HCT116 (cell line): ENCODE measurements around the gene CDX1. TPM values are rescaled to one million over a fixed set of nuclear protein-coding genes. Genes with fewer than 3 reads are reported as not detected.

Source experiments
- ATAC-seq: fragments of 200-7000 bp; cut with Tn5 transposase; 2 replicates; pipeline ENCODE4 v1.9.1; 2020; ENCODE audit warnings: mild to moderate bottlenecking, moderate library complexity
- BruUV-seq: library from RNA; stranded (reverse); fragments of 400-500 nt; replicated peaks from 2 replicates; lab custom pipeline; 2021; lab: Mats Ljungman, UMichigan
- CTCF ChIA-PET: fragments of 300-600 bp; sonication (Branson Sonifier 250); formaldehyde crosslinking; loops from one replicate; lab custom pipeline; 2021; ENCODE audit warnings: antibody characterized with exemption; lab: Charles Lee
- POLR2A ChIA-PET: fragments of 300-600, 350-600 bp; sonication (Branson Sonifier 250); formaldehyde crosslinking; loops from one replicate; lab custom pipeline; 2021; ENCODE audit warnings: antibody characterized with exemption; lab: Charles Lee
- RAD21 ChIA-PET, 2 experiments: fragments of 300-600 bp; sonication (Branson Sonifier 250); formaldehyde crosslinking; loops; one replicate each; lab custom pipeline; 2023; ENCODE audit warnings: low total read pairs in 2 of 2; ENCODE audit not compliant: uncharacterized antibody in 2 of 2, unreplicated experiment in 2 of 2, low non-redundant PET in 1 of 2; lab: Charles Lee
- DNase-seq: peaks from one replicate; pipeline ENCODE4 v3.0.0-alpha.2; 2010; ENCODE audit warnings: low read depth, low spot score
- H2AFZ ChIP-seq: fragments of 200-600 bp; shearing (Covaris generic), sonication (generic); 2 replicates; pipeline ENCODE4 v1.6.1; 2017; ENCODE audit warnings: low read depth, mixed run types, mixed read lengths, antibody characterized with exemption, low read length; ENCODE audit not compliant: poor library complexity, severe bottlenecking
- H3K27ac ChIP-seq: 2 replicates; pipeline ENCODE4 v1.5.1; 2012; ENCODE audit warnings: low read depth, low read length
- H3K27me3 ChIP-seq: fragments of 200-600 bp; sonication (generic); 2 replicates; pipeline ENCODE4 v1.6.1; 2016; ENCODE audit warnings: mixed run types, low read length, mixed read lengths; ENCODE audit not compliant: insufficient read depth
- H3K36me3 ChIP-seq, 2 experiments: fragments of 200-500 bp in 1 of 2; fragments of 200-600 bp in 1 of 2; sonication (Bioruptor generic) in 1 of 2; sonication (generic) in 1 of 2; 2 replicates each; pipeline versions ENCODE4 v1.5.1 to v1.6.1; 2014 to 2016; ENCODE audit warnings: low read length in 2 of 2, inconsistent platforms in 1 of 2, mixed read lengths in 1 of 2, mixed run types in 1 of 2; ENCODE audit not compliant: insufficient read depth in 2 of 2, control insufficient read depth in 1 of 2
- H3K4me1 ChIP-seq, 2 experiments: fragments of 200-600 bp in 1 of 2; sonication (generic) in 1 of 2; 2 replicates each; pipeline versions ENCODE4 v1.5.1 to v1.6.1; 2012 to 2017; ENCODE audit warnings: low read length in 2 of 2, inconsistent platforms in 1 of 2, mild to moderate bottlenecking in 1 of 2, mixed read lengths in 1 of 2, mixed run types in 1 of 2, moderate library complexity in 1 of 2; ENCODE audit not compliant: insufficient read depth in 2 of 2, control insufficient read depth in 1 of 2
- H3K4me2 ChIP-seq: fragments of 200-600 bp; sonication (generic); 2 replicates; pipeline ENCODE4 v1.6.1; 2017; ENCODE audit warnings: mixed run types, low read length, mixed read lengths
- H3K4me3 ChIP-seq, 2 experiments: fragments of 200-600 bp in 1 of 2; sonication (generic) in 1 of 2; replicated peaks in 1 of 2; 2 replicates each; pipeline ENCODE4 v1.5.1; 2011 to 2016; ENCODE audit warnings: low read length in 2 of 2, control low read depth in 1 of 2, low read depth in 1 of 2, mild to moderate bottlenecking in 1 of 2, mixed read lengths in 1 of 2, mixed run types in 1 of 2
- H3K79me2 ChIP-seq: fragments of 200-600 bp; sonication (generic); 2 replicates; pipeline ENCODE4 v1.6.1; 2017; ENCODE audit warnings: mild to moderate bottlenecking, mixed run types, low read length, moderate library complexity, mixed read lengths; ENCODE audit not compliant: insufficient read depth
- H3K9ac ChIP-seq: fragments of 200-600 bp; sonication (generic); 2 replicates; pipeline ENCODE4 v1.6.1; 2016; ENCODE audit warnings: low read length, mixed read lengths
- H3K9me2 ChIP-seq: fragments of 200-600 bp; sonication (generic), shearing (Covaris generic); 2 replicates; pipeline ENCODE4 v1.6.1; 2017; ENCODE audit warnings: mixed run types, mild to moderate bottlenecking, moderate library complexity; ENCODE audit not compliant: insufficient read depth
- H3K9me3 ChIP-seq, 2 experiments: fragments of 200-500 bp in 1 of 2; fragments of 200-600 bp in 1 of 2; sonication (Bioruptor generic) in 1 of 2; sonication (generic) in 1 of 2; 2 replicates each; pipeline ENCODE4 v1.6.1; 2014 to 2017; ENCODE audit warnings: low read length in 2 of 2, mixed read lengths in 2 of 2, inconsistent platforms in 1 of 2, low read depth in 1 of 2, mild to moderate bottlenecking in 1 of 2, mixed run types in 1 of 2, moderate library complexity in 1 of 2; ENCODE audit not compliant: control insufficient read depth in 1 of 2, insufficient read depth in 1 of 2
- H4K20me1 ChIP-seq: fragments of 200-600 bp; sonication (generic), shearing (Covaris generic); 2 replicates; pipeline ENCODE4 v1.6.1; 2017; ENCODE audit warnings: mixed run types, mild to moderate bottlenecking, moderate library complexity; ENCODE audit not compliant: insufficient read depth
- ATF3 ChIP-seq: IDR thresholded peaks from 2 replicates; pipeline ENCODE4 v1.6.1; 2012
- CBX3 ChIP-seq: IDR thresholded peaks from 2 replicates; pipeline ENCODE4 v1.6.1; 2012; ENCODE audit warnings: low read depth
- CEBPB ChIP-seq: IDR thresholded peaks from 2 replicates; pipeline ENCODE4 v1.6.1; 2012; ENCODE audit warnings: low read depth
- EZH2 ChIP-seq: fragments of 200-600 bp; sonication (generic); IDR thresholded peaks from 2 replicates; pipeline ENCODE4 v1.6.1; 2017; ENCODE audit warnings: antibody characterized with exemption, mixed run types
- EZH2phosphoT487 ChIP-seq: fragments of 200-600 bp; IDR thresholded peaks from 2 replicates; pipeline ENCODE4 v1.6.1; 2018; ENCODE audit warnings: antibody characterized with exemption, borderline replicate concordance
- FOSL1 ChIP-seq: IDR thresholded peaks from 2 replicates; pipeline ENCODE4 v1.6.1; 2012; ENCODE audit warnings: low read depth
- POLR2A ChIP-seq: IDR thresholded peaks from 2 replicates; pipeline ENCODE4 v1.7.0; 2011; ENCODE audit warnings: borderline replicate concordance; ENCODE audit not compliant: insufficient read depth, insufficient read length; ENCODE audit errors: extremely low read depth
- RAD21 ChIP-seq: IDR thresholded peaks from 2 replicates; pipeline ENCODE4 v1.6.1; 2012; ENCODE audit warnings: low read depth, mild to moderate bottlenecking
- SIN3A ChIP-seq: IDR thresholded peaks from 2 replicates; pipeline ENCODE4 v1.6.1; 2012; ENCODE audit warnings: low read depth
- TCF7L2 ChIP-seq: IDR thresholded peaks from 2 replicates; pipeline ENCODE4 v1.7.0; 2011; ENCODE audit warnings: borderline replicate concordance, inconsistent platforms; ENCODE audit not compliant: insufficient read depth, insufficient read length; ENCODE audit errors: extremely low read depth
- YY1 ChIP-seq: IDR thresholded peaks from 2 replicates; pipeline ENCODE4 v1.6.1; 2011; ENCODE audit warnings: low read length, low read depth, moderate library complexity, mild to moderate bottlenecking; ENCODE audit not compliant: insufficient replicate concordance; ENCODE audit errors: extremely low read depth
- ZBTB33 ChIP-seq: IDR thresholded peaks from 2 replicates; pipeline ENCODE4 v1.6.1; 2011; ENCODE audit warnings: mild to moderate bottlenecking, low read length, moderate library complexity; ENCODE audit not compliant: insufficient replicate concordance; ENCODE audit errors: extremely low read depth
- intact Hi-C: fragments of 100-400 bp; cut with micrococcal nuclease; formaldehyde crosslinking; loops from 2 replicates; pipeline ENCODE4 v1.10.0; 2022
- total RNA-seq: library from RNA; stranded (reverse); gene quantifications from one replicate; pipeline ENCODE4 v1.2.1, GENCODE V29; 2021; ENCODE audit not compliant: unreplicated experiment

Gene CDX1
- total RNA-seq, 1 experiment from 2014 or later: not detected

GRCh38 chr5:150173161-150173560, 6.6 kb downstream of the CDX1 start:
- BruUV-seq: no TSS peak
- ATAC-seq: no peak
- H3K4me3 ChIP-seq: no peak overlapping the region
- no peak overlapping the region for H2AFZ ChIP-seq
- no peak overlapping the region for H3K27ac ChIP-seq
- no peaks in the 10 kb centered on the region for H3K79me2 ChIP-seq
- POLR2A ChIA-PET: no interaction called here
- no peaks in the 10 kb centered on the region for H4K20me1 ChIP-seq
- no peaks in the 10 kb centered on the region for H3K4me1 ChIP-seq
- CTCF ChIA-PET: no interaction called here
- no peaks in the 10 kb centered on the region for H3K9me2 ChIP-seq
- no peak overlapping the region for H3K9ac ChIP-seq
- H3K9me3 ChIP-seq: no peaks in the 10 kb centered on the region
- no peak overlapping the region for H3K4me2 ChIP-seq
- H3K27me3 ChIP-seq: peaks cover 9% of the 10 kb centered on the region
- H3K36me3 ChIP-seq: no peaks in the 10 kb centered on the region
- RAD21 ChIA-PET: no interaction called here
- DNase-seq: no peak
- intact Hi-C loops: no loop called here
- TF ChIP-seq SIN3A (no peak), TCF7L2 (no peak), RAD21 (no peak), EZH2 (no peak), CBX3 (no peak), CEBPB (no peak), ZBTB33 (no peak), ATF3 (no peak), YY1 (no peak), FOSL1 (no peak), POLR2A (no peak), EZH2phosphoT487 (no peak)
